ENCODE data around the gene LMAN1.

The LMAN1 gene

DNA sequence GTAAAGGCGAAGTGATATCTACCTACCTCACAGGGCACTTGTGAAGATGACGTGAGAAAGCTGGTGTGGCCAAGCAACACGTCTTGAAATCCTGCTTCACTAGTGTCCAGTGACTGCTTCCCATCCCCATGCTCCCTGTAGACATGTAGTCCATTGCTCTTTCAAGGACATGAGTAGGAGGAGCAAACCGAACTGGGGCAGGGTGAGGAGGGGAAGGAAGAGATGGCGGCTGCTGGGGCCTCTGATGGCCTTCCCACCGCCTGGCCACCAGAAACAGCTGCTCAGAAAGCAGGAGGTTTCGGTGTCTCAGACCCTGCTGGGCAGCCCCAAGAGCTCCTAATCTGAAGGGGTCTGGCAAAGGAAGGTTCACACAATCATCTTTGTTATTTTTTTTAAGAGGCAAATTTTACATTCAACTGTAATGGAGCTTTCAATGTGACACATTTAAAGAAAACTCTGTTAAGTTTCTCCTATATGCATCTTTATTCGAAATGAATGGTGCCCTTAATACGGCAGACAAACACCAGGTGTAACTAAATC lies 55.3 kb downstream of the LMAN1 start:
- no peak for DNase-seq (ENCODE audit: low read depth in 3 of 3)

DNA sequence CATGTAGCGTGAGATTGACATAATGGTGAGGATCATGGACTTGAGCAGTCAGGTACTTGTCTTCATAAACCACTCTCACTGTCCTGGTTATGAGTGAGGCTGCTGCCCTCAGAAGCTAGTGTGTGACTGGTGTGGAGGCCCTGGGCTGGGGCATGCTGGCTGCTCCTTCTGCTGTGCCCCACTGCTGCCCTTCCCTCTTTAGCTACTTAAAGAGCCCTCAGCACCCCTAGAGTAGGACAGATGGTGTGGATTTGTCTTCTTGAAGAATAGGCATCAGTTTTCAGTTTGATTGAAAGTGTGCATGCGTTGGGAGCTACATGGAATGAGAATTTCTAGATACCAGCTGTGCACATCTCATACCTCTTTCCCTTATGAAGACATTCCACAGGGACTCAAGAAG lies 56.1 kb downstream of the LMAN1 start:
- DNase-seq (ENCODE audit: low read depth in 3 of 3): no peak

DNA sequence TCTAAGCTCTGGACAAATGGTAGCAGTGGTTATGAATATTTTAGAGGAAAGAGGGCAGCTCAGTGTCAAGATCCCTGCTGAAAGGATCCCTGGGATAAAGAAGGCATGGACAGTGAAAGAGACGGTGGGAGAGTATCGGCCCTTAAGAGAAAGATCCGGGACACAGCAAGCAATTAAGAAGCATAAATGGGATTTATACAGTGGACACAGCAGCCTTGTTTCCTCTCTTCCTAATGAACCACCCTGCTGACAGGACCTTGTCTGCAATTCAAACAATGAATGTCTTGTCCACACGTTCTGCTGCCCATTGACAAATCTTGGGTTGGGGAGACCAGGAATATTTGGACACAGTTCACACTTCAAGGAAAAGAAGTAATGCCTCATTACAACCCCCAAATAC lies 57.1 kb downstream of the LMAN1 start:
- DNase-seq (ENCODE audit: low read depth in 3 of 3): no peak

DNA sequence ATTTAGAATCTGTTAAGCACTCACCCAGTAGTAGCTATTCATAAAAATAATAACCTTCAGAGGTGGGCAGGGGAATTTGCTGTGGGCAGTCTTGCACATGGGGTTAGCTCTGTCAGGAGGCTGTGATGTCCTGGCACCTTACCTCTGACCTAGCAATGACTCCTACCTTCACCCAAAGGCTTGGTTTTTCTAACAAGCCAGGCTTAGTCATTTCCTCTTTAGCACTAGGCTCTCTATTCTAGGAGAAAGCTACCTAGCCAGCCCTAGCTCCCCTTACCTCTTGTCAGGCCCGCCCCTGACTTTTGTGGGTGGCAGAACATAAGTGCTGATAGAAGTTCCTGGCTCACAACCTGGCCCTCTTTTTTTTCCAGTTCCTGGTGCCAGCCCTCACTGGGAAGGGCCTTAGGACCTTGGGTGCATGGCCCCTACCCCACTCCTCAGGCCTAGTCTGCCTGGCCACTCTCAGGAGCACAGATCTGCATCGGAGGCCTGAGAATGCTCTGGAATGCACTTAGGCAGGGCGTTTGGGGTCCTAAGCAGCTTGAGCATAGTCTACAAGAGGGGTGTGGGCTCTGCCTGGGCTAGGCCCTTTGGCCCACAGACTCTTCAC lies 58.3 kb downstream of the LMAN1 start:
- DNase-seq (ENCODE audit: low read depth in 3 of 3): no peak

DNA sequence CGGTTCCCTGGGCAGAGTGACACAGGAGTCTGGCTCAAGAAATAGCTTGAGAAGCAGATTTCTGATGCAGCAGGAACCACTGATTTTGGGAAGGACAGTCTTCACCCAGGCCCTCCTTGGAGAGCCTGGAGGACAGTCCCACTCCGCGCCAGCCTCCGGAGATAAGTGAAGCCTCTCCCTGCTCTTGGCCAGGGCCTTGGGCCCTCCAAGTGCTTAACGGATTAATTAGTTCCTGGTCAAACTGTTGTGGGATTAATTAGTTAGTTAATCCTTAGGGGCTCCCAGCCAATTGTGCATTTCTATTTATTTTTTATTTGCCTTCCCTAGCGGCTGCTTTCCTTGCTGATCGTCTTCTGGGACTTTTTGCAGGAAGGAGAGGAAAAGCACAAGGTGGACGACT lies 60.2 kb downstream of the LMAN1 start:
- no peak for DNase-seq (ENCODE audit: low read depth in 3 of 3)

DNA sequence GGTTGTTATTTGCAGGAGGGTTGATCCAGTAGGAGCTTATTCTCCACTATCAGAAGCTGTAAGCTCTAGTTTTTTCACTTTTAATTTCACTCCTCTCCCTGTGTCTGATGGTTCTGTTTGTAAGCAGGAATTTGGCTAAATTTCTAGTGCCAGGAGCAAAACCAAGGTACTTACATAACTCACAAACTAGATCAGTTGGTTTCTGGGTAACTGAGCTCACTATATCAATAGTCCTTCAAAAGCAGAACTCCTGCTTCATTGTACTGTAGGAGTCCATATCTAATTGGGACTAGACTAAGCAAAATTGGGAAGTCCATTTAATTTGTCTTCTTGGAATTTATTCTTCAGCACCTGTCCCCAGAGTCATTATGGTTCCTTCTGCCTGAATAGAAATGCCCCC lies 65.7 kb downstream of the LMAN1 start:
- DNase-seq (ENCODE audit: low read depth in 3 of 3): no peak

DNA sequence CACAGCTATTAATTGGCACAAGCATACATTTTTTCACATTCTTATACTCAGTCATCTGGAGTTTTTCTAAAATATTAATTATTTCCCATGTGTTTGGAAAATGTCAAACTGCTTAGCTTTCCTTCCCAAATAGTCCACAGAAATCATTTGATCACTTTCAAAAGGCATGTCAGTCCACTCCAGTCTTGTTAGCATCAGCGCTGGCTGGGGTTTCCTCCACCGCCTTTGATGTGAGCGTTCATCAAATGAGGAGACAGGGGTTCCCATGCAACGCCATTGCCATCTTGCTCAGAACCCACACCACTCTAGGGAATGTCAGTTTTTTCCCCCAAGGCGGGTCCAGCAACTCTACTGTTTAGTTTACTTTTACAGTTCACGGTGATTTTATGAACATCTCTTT lies 72.7 kb downstream of the LMAN1 start:
- DNase-seq (ENCODE audit: low read depth in 3 of 3): no peak

DNA sequence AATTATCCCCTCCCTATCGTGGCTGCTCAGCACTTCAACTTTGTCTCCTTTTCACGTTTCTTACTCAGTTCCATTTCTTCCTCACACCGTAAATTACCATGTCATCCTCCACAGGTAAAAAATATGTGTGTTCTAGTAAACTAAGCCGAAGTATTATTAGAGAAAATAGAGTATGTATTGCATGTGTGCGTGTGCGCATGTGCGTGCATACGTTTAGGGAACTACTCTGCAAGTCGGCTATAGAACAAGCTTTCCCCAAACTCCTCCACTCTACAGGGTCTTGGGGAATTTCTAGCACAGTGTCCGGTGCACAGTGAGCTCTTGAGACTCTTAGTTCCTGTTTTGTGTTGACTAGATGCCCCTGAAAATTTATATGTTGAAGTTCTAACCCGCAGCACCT lies 76.7 kb downstream of the LMAN1 start:
- no peak for DNase-seq (ENCODE audit: low read depth in 3 of 3)

DNA sequence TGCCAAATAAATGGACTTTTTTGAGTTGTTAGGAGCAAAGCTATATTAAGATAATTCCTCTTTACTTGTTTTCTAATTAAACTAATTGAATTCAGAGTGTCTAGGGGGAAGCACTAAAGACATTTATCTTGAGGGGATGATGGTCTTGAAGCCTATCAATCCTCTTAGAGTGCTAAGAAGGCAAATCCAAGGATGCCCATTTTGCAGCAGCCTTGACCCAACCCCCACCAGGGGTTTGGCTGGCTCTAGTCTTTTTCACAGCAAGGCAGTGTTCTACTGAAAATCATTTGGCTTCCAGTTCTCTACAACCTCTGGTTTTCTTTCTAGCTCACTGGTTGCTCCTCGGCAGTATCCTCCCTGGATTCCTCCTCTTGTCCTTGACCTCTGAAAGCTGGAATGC lies 79.3 kb downstream of the LMAN1 start:
- no peak for DNase-seq (ENCODE audit: low read depth in 3 of 3)

DNA sequence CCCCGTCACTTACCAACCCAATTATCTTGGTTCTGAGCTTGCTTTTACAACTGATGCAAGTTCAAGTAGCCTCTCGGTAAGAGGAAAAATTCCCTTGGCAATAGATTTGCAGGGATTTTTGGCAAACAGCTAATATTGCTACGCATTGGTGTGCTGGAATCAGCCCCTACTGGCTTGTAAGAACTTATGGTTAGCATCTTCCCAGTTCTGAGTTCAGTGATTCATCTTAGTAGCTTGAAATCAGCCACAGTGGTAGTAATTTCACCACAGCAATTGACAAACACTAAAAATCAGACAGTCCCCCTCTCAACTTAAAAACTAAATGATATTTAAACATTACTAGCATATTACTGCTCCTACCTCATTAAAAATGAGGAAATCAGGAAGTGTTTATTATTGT lies 79.9 kb downstream of the LMAN1 start:
- DNase-seq (ENCODE audit: low read depth in 3 of 3): no peak

DNA sequence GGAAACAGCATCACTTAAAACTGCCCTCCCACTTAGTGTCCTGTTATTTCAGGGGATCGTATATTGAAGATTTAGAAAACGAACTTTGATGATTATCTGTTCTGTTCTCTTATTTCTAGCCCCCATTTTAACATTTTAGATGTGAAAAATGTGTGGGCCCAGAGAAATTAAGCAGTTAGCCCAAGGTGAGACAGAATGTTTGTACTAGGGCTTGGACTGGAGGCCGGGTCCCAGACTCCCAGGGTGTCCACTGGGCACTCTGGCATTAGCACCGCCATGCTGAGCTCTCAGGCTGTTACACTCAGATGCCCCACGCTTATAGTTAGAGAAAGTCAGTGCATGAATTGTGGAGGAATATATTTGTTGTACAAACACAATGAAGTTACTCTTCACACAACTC lies 80.3 kb downstream of the LMAN1 start:
- no peak for DNase-seq (ENCODE audit: low read depth in 3 of 3)
